ENCODE data around the gene VAC14. TPM values are rescaled to one million over a fixed set of nuclear protein-coding genes. Genes with fewer than 3 reads are reported as not detected.

VAC14 gene
- polyA plus RNA-seq, 1 donor from 2014 or later: 8.6 TPM

DNA sequence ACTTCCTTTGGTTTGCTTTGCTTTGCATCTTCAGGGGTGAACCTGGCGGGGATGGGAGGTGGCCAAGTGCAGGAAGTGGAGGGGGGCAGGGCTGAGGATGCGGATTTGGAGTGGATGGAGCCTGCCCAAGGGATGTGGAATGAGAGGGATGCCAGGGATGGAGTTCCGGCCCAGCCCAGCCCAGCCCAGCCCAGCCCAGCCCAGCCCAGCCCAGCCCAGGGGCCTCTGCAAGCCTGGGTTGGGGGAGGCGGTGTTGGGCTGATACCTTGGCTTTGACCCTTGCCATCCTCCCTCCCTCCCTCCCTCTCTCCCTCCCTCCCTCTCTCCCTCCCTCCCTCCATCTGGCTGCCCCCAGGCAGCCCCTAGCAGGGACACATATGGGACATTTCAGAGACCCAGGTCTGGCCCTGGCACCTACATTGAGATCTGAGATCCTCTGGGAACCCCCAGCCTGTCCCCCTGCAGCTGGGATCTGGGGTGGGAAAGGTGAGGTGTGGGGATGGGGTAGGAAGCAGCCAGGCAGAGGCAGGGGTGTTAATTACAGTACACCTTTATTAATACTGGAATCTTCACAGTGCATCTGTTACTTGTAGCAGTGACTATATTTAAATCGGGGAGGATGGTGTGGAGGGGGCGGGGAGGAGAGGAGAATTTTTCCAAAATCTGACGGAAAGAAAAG is 140.1 kb downstream of the VAC14 start:
- no peak overlapping the region for H3K9ac ChIP-seq (ENCODE audit: low read length)
- H3K36me3 ChIP-seq (ENCODE audit: insufficient read depth, low read length): no peaks in the 10 kb centered on the region
- H3K9me3 ChIP-seq (ENCODE audit: low read length): no peaks in the 10 kb centered on the region
- H3K27me3 ChIP-seq (ENCODE audit: insufficient read depth, low read depth, low read length): no peaks in the 10 kb centered on the region
- no peaks in the 10 kb centered on the region for H4K20me1 ChIP-seq (ENCODE audit: insufficient read depth)
- H3K4me2 ChIP-seq (ENCODE audit: low read length): no peak overlapping the region
- no peak overlapping the region for H3K4me3 ChIP-seq (ENCODE audit: low read length)
- no peaks in the 10 kb centered on the region for H3K79me2 ChIP-seq (replicated peaks; ENCODE audit: insufficient read depth, low read length)
- no peaks in the 10 kb centered on the region for H3K9me2 ChIP-seq (ENCODE audit: insufficient read depth, low read length)
- TF ChIP-seq POLR2AphosphoS5 (IDR thresholded peaks at IDR 0.05) (no peak), MXI1 (conservative IDR thresholded peaks at IDR 0.05; ENCODE audit: poor library complexity, severe bottlenecking) (no peak), SMC3 (conservative IDR thresholded peaks at IDR 0.05; ENCODE audit: poor library complexity) (no peak), CTCF (IDR thresholded peaks at IDR 0.05; ENCODE audit: poor library complexity, severe bottlenecking) (no peak), TAF1 (IDR thresholded peaks at IDR 0.05; ENCODE audit: low read depth) (no peak), RAD21 (conservative IDR thresholded peaks at IDR 0.05) (no peak), EP300 (conservative IDR thresholded peaks at IDR 0.05; ENCODE audit: poor library complexity, severe bottlenecking) (no peak), EZH2 (IDR thresholded peaks at IDR 0.05; ENCODE audit: borderline replicate concordance, insufficient read depth, low read length, poor library complexity, severe bottlenecking) (no peak)
- TF ChIP-seq, protein P1, sequence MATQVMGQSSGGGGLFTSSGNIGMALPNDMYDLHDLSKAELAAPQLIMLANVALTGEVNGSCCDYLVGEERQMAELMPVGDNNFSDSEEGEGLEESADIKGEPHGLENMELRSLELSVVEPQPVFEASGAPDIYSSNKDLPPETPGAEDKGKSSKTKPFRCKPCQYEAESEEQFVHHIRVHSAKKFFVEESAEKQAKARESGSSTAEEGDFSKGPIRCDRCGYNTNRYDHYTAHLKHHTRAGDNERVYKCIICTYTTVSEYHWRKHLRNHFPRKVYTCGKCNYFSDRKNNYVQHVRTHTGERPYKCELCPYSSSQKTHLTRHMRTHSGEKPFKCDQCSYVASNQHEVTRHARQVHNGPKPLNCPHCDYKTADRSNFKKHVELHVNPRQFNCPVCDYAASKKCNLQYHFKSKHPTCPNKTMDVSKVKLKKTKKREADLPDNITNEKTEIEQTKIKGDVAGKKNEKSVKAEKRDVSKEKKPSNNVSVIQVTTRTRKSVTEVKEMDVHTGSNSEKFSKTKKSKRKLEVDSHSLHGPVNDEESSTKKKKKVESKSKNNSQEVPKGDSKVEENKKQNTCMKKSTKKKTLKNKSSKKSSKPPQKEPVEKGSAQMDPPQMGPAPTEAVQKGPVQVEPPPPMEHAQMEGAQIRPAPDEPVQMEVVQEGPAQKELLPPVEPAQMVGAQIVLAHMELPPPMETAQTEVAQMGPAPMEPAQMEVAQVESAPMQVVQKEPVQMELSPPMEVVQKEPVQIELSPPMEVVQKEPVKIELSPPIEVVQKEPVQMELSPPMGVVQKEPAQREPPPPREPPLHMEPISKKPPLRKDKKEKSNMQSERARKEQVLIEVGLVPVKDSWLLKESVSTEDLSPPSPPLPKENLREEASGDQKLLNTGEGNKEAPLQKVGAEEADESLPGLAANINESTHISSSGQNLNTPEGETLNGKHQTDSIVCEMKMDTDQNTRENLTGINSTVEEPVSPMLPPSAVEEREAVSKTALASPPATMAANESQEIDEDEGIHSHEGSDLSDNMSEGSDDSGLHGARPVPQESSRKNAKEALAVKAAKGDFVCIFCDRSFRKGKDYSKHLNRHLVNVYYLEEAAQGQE (IDR thresholded peaks at IDR 0.05; ENCODE audit: borderline replicate concordance): no peak
- H2AFZ ChIP-seq (ENCODE audit: low read depth, low read length): no peak overlapping the region
- no peaks in the 10 kb centered on the region for H3F3A ChIP-seq (ENCODE audit: insufficient read depth, low read length, poor library complexity, severe bottlenecking)
- H3K27ac ChIP-seq (ENCODE audit: low read length): no peak overlapping the region

- Histone ChIP-seq H3K4me3 (ENCODE audit: low read length) (no peak overlapping the region), H3K27ac (ENCODE audit: low read length) (no peak overlapping the region), H3K36me3 (ENCODE audit: insufficient read depth, low read length) (no peaks in the 10 kb centered on the region), H3K79me2 (replicated peaks; ENCODE audit: insufficient read depth, low read length) (no peaks in the 10 kb centered on the region), H3K4me2 (ENCODE audit: low read length) (no peak overlapping the region), H3K27me3 (ENCODE audit: insufficient read depth, low read depth, low read length) (no peaks in the 10 kb centered on the region), H2AFZ (ENCODE audit: low read depth, low read length) (no peak overlapping the region), H3F3A (ENCODE audit: insufficient read depth, low read length, poor library complexity, severe bottlenecking) (no peaks in the 10 kb centered on the region), H3K9me3 (ENCODE audit: low read length) (no peaks in the 10 kb centered on the region), H3K9ac (ENCODE audit: low read length) (no peak overlapping the region), H3K9me2 (ENCODE audit: insufficient read depth, low read length) (no peaks in the 10 kb centered on the region), H4K20me1 (ENCODE audit: insufficient read depth) (no peaks in the 10 kb centered on the region)
- TF ChIP-seq EP300 (conservative IDR thresholded peaks at IDR 0.05; ENCODE audit: poor library complexity, severe bottlenecking): no peak
- no peak for TF ChIP-seq CTCF (IDR thresholded peaks at IDR 0.05; ENCODE audit: poor library complexity, severe bottlenecking)
- no peak for TF ChIP-seq SMC3 (conservative IDR thresholded peaks at IDR 0.05; ENCODE audit: poor library complexity)
- no peak for TF ChIP-seq EZH2 (IDR thresholded peaks at IDR 0.05; ENCODE audit: borderline replicate concordance, insufficient read depth, low read length, poor library complexity, severe bottlenecking)
- TF ChIP-seq, protein P1 (IDR thresholded peaks at IDR 0.05; ENCODE audit: borderline replicate concordance): no peak
- TF ChIP-seq POLR2AphosphoS5 (IDR thresholded peaks at IDR 0.05): no peak
- no peak for TF ChIP-seq TAF1 (IDR thresholded peaks at IDR 0.05; ENCODE audit: low read depth)
- TF ChIP-seq MXI1 (conservative IDR thresholded peaks at IDR 0.05; ENCODE audit: poor library complexity, severe bottlenecking): no peak
- no peak for TF ChIP-seq RAD21 (conservative IDR thresholded peaks at IDR 0.05)
These were observed 140.8 kb downstream of the VAC14 start for GRCh38 chr16:70659953-70660671.
